Mucosa of rectum (tissue), 2 donors: Measurements from ENCODE around the gene SNAPC2.
"Not testable (repeated sequence)": the region's sequence is repeated elsewhere in the genome, so short reads cannot be mapped to it uniquely, and the experiment has no call there.

Source experiments
- H3K27ac ChIP-seq, 2 donors: one replicate each; pipeline ENCODE4 v1.7.0; 2013; ENCODE audit warnings: inconsistent platforms in 2 of 2, low read depth in 2 of 2, low read length in 2 of 2
- H3K27me3 ChIP-seq, 2 donors: one replicate each; pipeline ENCODE4 v1.7.0; 2013; ENCODE audit warnings: low read length in 2 of 2; ENCODE audit not compliant: control insufficient read depth in 2 of 2, insufficient read depth in 2 of 2
- H3K36me3 ChIP-seq, 2 donors: one replicate each; pipeline ENCODE4 v1.7.0; 2013; ENCODE audit warnings: low read length in 2 of 2; ENCODE audit not compliant: control insufficient read depth in 2 of 2, insufficient read depth in 2 of 2
- H3K4me1 ChIP-seq, 2 donors: one replicate each; pipeline ENCODE4 v1.7.0; 2013; ENCODE audit warnings: low read length in 2 of 2, mild to moderate bottlenecking in 1 of 2; ENCODE audit not compliant: control insufficient read depth in 2 of 2, insufficient read depth in 2 of 2
- H3K4me3 ChIP-seq, 2 donors: one replicate each; pipeline ENCODE4 v1.7.0; 2013; ENCODE audit warnings: low read length in 2 of 2
- H3K9ac ChIP-seq, 2 donors: one replicate each; pipeline ENCODE4 v1.7.0; 2013; ENCODE audit warnings: low read length in 2 of 2, low read depth in 1 of 2, mild to moderate bottlenecking in 1 of 2
- H3K9me3 ChIP-seq, 2 donors: one replicate each; pipeline ENCODE4 v1.7.0; 2013; ENCODE audit warnings: low read length in 2 of 2; ENCODE audit not compliant: control insufficient read depth in 2 of 2
- donor health status: healthy.
- donor health status: Normal muscosa, but diverticular disease.

Gene SNAPC2

DNA sequence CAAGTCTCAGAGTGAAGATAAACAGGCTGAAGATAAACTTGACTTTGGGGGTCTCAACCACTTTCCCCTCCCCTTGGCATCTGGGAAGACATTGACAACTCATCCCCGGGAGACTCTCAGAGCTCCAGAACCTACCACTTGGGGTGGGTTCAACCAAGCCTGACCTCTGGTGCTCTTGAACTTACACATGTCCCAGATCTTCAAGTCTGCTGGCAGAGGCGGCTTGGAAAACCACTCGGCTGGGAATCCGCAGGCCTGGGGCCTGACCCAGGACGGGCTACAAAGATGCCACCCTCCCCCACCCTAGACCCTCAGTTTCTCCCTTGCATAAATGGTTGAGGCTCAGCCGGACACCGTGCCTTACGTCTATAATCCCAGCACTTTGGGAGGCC lies 31.3 kb upstream of the SNAPC2 start:
- Histone ChIP-seq H3K27ac (no peak overlapping the region), H3K9ac (peak overlapping the region; percentile 34 to 76), H3K9me3 (no peaks in the 10 kb centered on the region), H3K36me3 (no peaks in the 10 kb centered on the region), H3K27me3 (peaks cover 0 to 9% of the 10 kb centered on the region in 2 donors), H3K4me1 (peaks cover 0 to 3% of the 10 kb centered on the region in 2 donors), H3K4me3 (peak overlapping the region; percentile 37 to 60)

- H3K9me3 ChIP-seq, H3K9ac ChIP-seq, H3K4me3 ChIP-seq, H3K36me3 ChIP-seq, H3K27me3 ChIP-seq, H3K27ac ChIP-seq: not testable (repeated sequence)
- H3K4me1 ChIP-seq, result peaks cover 0 to 12% of the 10 kb centered on the region in 2 donors
Observed at GRCh38 chr19:7893362-7894101, 26.6 kb upstream of the SNAPC2 start.

DNA sequence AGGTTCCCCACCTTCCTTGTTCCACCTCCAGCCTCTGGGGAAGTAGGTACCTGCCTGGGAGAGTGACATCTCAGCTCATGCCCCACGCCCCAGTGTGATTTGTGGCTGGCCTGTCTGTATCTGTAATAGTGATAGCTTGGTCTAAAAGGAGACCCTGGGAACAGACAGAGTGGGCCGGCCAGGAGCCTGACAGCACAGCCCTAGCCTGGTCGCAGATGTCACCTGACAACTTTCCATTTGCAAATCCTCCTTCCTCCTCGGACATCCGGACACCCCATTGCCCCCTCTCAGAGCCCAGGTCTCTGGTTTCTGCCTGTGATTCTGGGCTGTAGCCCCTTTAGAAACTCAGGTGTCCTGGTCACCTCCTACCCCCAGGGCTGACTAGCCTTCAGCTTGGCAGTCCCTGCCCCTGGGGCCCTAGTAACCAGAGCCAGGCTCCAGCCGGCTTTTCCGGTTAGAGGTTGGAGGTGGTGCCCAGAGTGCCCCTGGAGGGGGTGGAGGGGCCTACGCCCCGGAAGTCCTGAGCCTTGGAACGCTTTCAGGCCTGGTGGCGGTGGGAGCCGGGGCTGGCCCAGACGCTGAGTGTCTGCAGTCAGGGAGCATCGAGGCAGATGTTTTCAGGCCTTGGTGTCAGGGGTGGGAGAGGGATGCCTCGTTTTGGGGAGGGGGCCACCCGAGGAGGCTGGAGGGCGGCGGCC lies 25.4 kb upstream of the SNAPC2 start:
- H3K9ac ChIP-seq, result peak overlapping the region in 1 of 2 donors; percentile 43

GRCh38 chr19:7895565-7895964 lies 24.6 kb upstream of the SNAPC2 start:
- no peak overlapping the region for H3K9ac ChIP-seq
- no peak overlapping the region for H3K4me3 ChIP-seq
- no peaks in the 10 kb centered on the region for H3K36me3 ChIP-seq
- H3K4me1 ChIP-seq, result peaks cover 0 to 9% of the 10 kb centered on the region in 2 donors
- H3K27me3 ChIP-seq, result no peaks in the 10 kb centered on the region
- H3K9me3 ChIP-seq, result no peaks in the 10 kb centered on the region
- no peak overlapping the region for H3K27ac ChIP-seq

More for the DNA sequence above, 25.4 kb upstream of the SNAPC2 start:
- Histone ChIP-seq H3K9me3 (no peaks in the 10 kb centered on the region), H3K27me3 (no peaks in the 10 kb centered on the region), H3K27ac (no peak overlapping the region), H3K4me1 (peaks cover 0 to 9% of the 10 kb centered on the region in 2 donors), H3K4me3 (no peak overlapping the region), H3K36me3 (no peaks in the 10 kb centered on the region)

DNA sequence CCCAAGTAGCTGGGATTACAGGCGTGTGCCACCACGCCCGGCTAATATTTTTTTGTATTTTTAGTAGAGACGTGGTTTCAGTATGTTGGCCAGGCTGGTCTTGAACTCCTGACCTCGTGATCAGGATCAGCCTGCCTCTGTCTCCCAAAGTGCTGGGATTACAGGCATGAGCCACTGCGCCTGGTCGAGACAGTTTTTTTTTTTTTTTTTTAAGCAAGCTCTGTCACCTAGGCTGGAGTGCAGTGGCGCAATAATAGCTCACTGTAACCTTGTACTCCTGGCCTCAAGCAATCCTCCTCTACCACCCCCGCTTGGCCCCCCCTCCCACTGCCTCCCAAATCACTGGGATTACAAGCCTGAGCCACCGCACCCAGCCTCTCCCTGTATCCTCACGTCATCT lies 22.8 kb upstream of the SNAPC2 start:
- Histone ChIP-seq H3K27ac (no peak overlapping the region), H3K4me1 (peaks cover 0 to 9% of the 10 kb centered on the region in 2 donors)

GRCh38 chr19:7898967-7899366 lies 21.2 kb upstream of the SNAPC2 start:
- H3K9me3 ChIP-seq, result no peaks in the 10 kb centered on the region
- peaks cover 8 to 17% of the 10 kb centered on the region in 2 donors for H3K4me1 ChIP-seq
- no peaks in the 10 kb centered on the region for H3K27me3 ChIP-seq
- no peak overlapping the region for H3K9ac ChIP-seq
- H3K4me3 ChIP-seq, result no peak overlapping the region
- H3K36me3 ChIP-seq, result no peaks in the 10 kb centered on the region
- H3K27ac ChIP-seq, result no peak overlapping the region

More for the DNA sequence above, 22.8 kb upstream of the SNAPC2 start:
- Histone ChIP-seq H3K9me3 (no peaks in the 10 kb centered on the region), H3K36me3 (no peaks in the 10 kb centered on the region), H3K9ac (no peak overlapping the region), H3K4me3 (no peak overlapping the region), H3K27me3 (no peaks in the 10 kb centered on the region)

- no peak overlapping the region for H3K27ac ChIP-seq
- H3K9me3 ChIP-seq, result no peaks in the 10 kb centered on the region
- H3K4me3 ChIP-seq, result no peak overlapping the region
- H3K27me3 ChIP-seq, result no peaks in the 10 kb centered on the region
- no peak overlapping the region for H3K9ac ChIP-seq
- no peaks in the 10 kb centered on the region for H3K36me3 ChIP-seq
- peaks cover 13 to 19% of the 10 kb centered on the region in 2 donors for H3K4me1 ChIP-seq
Observed at GRCh38 chr19:7899751-7900378, 20.3 kb upstream of the SNAPC2 start.

GRCh38 chr19:7900401-7900870 lies 19.7 kb upstream of the SNAPC2 start:
- Histone ChIP-seq H3K9me3 (no peaks in the 10 kb centered on the region), H3K4me1 (peaks cover 16 to 19% of the 10 kb centered on the region in 2 donors), H3K27ac (no peak overlapping the region), H3K4me3 (no peak overlapping the region), H3K9ac (no peak overlapping the region), H3K36me3 (no peaks in the 10 kb centered on the region), H3K27me3 (no peaks in the 10 kb centered on the region)

GRCh38 chr19:7900931-7901330 lies 19.2 kb upstream of the SNAPC2 start:
- Histone ChIP-seq H3K27ac (no peak overlapping the region), H3K4me1 (peaks cover 16 to 19% of the 10 kb centered on the region in 2 donors), H3K36me3 (no peaks in the 10 kb centered on the region), H3K9ac (no peak overlapping the region), H3K27me3 (no peaks in the 10 kb centered on the region), H3K9me3 (no peaks in the 10 kb centered on the region), H3K4me3 (no peak overlapping the region)

GRCh38 chr19:7901337-7901736 lies 18.8 kb upstream of the SNAPC2 start:
- Histone ChIP-seq H3K27ac (no peak overlapping the region), H3K9me3 (no peaks in the 10 kb centered on the region), H3K4me1 (peaks cover 16 to 19% of the 10 kb centered on the region in 2 donors), H3K4me3 (no peak overlapping the region), H3K9ac (no peak overlapping the region), H3K27me3 (no peaks in the 10 kb centered on the region), H3K36me3 (no peaks in the 10 kb centered on the region)
